SH-SY5Y (cell line): Measurements from ENCODE around the gene PDE1A.

Experiments used
- GATA2 ChIP-seq: IDR thresholded peaks from 2 replicates; pipeline ENCODE4 v1.6.1; 2011; ENCODE audit warnings: mild to moderate bottlenecking, low read depth, low read length
- GATA3 ChIP-seq: IDR thresholded peaks from 2 replicates; pipeline ENCODE4 v1.6.1; 2011; ENCODE audit warnings: low read depth, mild to moderate bottlenecking, low read length, moderate library complexity

- no peak for TF ChIP-seq GATA2
- no peak for TF ChIP-seq GATA3
These were observed 21.8 kb downstream of the PDE1A start for GRCh38 chr2:182404975-182405561.
